H1 (cell line): ENCODE measurements around the gene DOCK10. TPM values are rescaled to one million over a fixed set of nuclear protein-coding genes. Genes with fewer than 3 reads are reported as not detected.

ENCODE experiments used
- CTBP2 ChIP-seq: IDR thresholded peaks from 2 replicates; pipeline ENCODE4 v1.7.0; 2011; ENCODE audit warnings: borderline replicate concordance, mild to moderate bottlenecking, moderate library complexity, mixed read lengths, low read length; ENCODE audit not compliant: insufficient read depth, insufficient read length
- polyA plus RNA-seq, 7 experiments: library from polyadenylated mRNA; depleted of rRNA in 3 of 7; stranded (reverse) in 5 of 7; unstranded in 2 of 7; fragments of >200 nt in 5 of 7; fragments of 200-250 nt in 2 of 7; gene quantifications; 1 replicate in 5 of 7; 2 replicates in 1 of 7; 4 replicates in 1 of 7; pipeline versions ENCODE4 v1.2.1 to v1.2.3, GENCODE V29; 2011 to 2013; ENCODE audit warnings: missing spikeins in 2 of 7, mixed read lengths in 2 of 7
- total RNA-seq: library from RNA; stranded (reverse); fragmentation: NEBNext Ultra II Directional; extraction: Animal tissue kit (Norgen Biotek cat#: 25700); gene quantifications from 2 replicates; pipeline ENCODE4 v1.2.1, GENCODE V29; 2021
- TF ChIP-seq, protein P1 (sequence below): IDR thresholded peaks from 2 replicates; pipeline ENCODE4 v1.6.1; 2011; ENCODE audit warnings: low read length, improper control_type of control experiment

Gene DOCK10
- total and polyA plus RNA-seq, 2 of the 8 experiments (the other 6 are each of a cell fraction or from before 2014, with no cell fraction given): 0.33 to 1.6 TPM

DNA sequence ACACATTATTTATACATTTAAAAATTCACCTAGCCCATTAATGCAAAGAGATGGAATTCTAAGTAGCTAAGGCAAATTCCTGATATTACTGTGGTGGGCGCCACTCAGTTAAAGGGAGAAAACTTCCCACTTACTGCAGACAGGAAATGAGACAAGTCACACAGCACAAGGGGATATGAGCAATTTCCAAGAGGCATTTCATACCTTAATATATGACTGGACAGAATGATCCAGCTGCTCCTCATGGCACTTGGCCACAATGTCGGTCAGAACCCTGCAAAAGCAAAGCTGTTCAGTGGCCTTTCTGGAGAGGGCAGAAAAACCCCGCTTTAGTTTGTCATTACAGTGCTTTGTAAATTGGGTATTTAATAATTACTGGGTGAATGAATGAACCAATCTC lies 204.7 kb downstream of the DOCK10 start (continued):
- TF ChIP-seq, protein P1, sequence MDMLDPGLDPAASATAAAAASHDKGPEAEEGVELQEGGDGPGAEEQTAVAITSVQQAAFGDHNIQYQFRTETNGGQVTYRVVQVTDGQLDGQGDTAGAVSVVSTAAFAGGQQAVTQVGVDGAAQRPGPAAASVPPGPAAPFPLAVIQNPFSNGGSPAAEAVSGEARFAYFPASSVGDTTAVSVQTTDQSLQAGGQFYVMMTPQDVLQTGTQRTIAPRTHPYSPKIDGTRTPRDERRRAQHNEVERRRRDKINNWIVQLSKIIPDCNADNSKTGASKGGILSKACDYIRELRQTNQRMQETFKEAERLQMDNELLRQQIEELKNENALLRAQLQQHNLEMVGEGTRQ: no peak
- TF ChIP-seq CTBP2: no peak
